ENCODE measurements around the gene GPR150.
A peak's percentile ranks its signal among the peaks of the same experiment; 100 is the strongest.

Gene GPR150

DNA sequence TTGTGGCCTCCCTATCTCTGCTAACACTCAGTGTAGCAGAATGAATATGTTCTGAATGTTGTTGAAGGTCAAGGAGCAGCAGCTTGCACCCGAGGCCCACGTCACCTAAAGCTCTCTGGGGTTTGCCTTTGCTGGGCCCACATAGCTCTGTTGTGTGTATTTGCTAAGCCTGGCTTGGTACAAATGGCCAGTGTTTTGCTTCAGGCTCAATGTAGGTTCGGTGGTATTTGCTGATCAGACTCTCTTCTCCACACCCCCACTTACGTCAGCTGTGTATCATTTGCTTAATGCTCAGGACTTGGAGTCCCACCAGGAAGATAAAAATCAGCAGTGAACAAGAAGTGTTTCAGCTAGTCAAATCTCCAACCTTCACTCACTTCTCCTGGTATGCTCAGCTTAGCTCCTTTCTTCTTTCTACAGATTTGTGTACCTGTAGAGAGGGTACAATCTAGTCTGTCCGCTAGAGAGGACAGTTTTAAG, 21.9 kb downstream of the GPR150 start:
- TF ChIP-seq, protein P1, sequence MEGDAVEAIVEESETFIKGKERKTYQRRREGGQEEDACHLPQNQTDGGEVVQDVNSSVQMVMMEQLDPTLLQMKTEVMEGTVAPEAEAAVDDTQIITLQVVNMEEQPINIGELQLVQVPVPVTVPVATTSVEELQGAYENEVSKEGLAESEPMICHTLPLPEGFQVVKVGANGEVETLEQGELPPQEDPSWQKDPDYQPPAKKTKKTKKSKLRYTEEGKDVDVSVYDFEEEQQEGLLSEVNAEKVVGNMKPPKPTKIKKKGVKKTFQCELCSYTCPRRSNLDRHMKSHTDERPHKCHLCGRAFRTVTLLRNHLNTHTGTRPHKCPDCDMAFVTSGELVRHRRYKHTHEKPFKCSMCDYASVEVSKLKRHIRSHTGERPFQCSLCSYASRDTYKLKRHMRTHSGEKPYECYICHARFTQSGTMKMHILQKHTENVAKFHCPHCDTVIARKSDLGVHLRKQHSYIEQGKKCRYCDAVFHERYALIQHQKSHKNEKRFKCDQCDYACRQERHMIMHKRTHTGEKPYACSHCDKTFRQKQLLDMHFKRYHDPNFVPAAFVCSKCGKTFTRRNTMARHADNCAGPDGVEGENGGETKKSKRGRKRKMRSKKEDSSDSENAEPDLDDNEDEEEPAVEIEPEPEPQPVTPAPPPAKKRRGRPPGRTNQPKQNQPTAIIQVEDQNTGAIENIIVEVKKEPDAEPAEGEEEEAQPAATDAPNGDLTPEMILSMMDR (IDR thresholded peaks at IDR 0.05; ENCODE audit: low read depth, low read length), result no peak
- no peak overlapping the region for H3K4me3 ChIP-seq (ENCODE audit: low read depth, low read length)

DNA sequence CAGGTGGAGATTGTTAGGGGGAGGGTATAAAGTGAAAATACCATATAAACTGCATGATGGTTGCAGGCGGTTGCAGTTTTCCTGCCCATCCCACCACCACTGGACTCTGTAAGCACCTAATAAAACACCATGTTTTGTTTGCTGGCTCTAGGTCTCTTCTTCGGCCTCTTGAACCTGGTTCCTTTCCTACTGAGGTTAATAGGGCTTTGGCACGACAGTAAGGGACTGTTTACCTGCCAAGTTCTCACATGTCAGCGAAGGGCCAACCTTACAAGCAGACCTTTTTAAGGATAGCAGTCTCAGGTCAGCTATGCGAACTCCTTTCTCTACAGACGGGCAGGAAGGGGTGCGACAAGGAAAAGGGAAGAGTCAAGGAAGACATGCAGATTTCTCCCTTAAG, 23.3 kb downstream of the GPR150 start:
- TF ChIP-seq, protein P1 (IDR thresholded peaks at IDR 0.05; ENCODE audit: low read depth, low read length), result no peak

DNA sequence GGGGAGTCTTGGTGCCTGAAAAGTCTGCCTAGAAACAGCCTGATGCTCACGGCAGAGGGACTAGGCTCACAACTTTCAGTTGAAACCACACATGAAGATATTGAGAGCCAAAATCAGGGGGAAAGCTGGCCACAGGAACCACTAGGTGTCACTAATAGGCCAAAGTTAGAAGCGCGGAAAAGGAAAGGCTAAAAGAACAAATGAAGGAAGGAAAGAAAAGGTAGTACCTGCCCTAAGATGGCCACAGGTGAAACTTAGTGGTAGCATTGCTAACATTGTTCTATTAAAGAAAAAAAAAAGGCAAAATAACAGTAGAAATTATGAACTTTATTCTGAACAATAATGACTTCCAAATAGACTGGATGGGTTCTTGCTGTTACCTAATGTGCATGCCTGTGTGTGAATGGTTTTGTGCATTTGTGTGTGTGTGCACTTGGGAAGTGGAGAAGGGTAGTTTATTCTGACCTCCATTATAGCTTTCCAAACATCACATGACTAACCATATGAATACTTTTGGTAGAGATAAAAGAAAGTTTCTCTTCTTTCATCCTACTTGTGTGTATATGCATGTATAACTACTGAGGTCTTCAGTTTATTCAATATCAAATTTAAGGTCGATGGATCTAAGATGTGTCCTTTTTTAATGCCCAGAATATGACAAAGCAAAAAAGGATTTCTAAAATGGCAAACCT, 24.6 kb downstream of the GPR150 start:
- TF ChIP-seq, protein P1 (IDR thresholded peaks at IDR 0.05; ENCODE audit: low read depth, low read length), result peak; percentile 73
- H3K4me3 ChIP-seq (ENCODE audit: low read depth, low read length), result no peak overlapping the region

More for the DNA sequence above, 23.3 kb downstream of the GPR150 start:
- no peak overlapping the region for H3K4me3 ChIP-seq (ENCODE audit: low read depth, low read length)

DNA sequence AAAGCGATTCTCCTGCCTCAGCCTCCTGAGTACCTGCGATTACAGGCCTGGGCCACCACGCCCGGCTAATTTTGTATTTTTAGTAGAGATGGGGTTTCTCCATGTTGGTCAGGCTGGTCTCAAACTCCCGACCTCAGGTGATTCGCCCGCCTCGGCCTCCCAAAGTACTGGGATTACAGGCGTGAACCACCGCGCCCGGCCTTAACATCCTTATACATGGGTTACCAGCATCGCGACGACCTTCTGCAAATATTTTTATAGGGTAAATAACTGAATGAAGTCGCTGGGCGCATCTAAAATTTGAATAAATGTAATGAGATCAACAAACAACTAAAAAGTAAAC, 26.3 kb downstream of the GPR150 start:
- peak overlapping the region; percentile 64 for H3K4me3 ChIP-seq (ENCODE audit: low read depth, low read length)

DNA sequence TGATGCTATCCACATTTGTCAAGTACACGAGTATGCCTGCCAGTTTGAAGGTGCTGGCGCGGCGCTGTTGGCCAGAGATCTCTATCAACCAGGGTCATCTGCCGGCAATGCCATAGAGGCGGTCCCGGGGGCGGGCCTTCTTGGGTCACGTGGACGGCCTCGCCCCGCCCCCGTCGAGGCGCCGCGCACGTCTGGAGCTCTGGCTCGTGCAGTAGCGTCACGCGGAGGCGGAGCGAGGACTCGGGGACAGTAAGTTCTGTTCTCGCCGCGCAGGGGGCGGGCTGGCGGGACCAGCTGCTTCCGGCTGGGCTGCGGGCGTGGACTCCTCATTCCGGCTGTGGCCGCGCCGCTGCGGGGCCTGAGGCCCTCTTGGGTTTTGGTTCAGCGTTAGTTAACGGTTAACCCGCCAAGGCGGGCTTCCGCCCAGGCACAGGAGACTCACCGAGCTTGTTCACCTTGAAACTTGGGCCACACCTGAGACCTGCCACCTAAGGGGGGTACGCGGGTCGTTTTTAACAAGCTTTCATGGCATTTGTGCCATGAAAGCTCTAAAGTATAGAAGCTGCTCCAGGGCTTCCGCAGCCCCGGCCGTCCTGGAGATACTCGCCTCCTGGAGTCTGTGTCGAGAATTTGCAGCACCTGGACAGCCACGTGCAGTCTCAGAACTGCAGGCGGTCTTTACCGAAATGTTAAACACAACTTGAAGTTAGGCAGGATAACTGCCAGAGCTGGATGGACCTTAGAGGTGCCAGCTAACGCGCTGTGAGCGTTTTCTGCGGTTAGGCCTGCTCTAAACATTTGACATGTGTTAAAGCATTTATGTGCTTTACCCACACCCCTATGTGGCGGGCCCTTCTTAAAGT, 26.9 kb downstream of the GPR150 start, which contains the start of gene RFESD:
RFESD (plus strand) TSS at position 209 of the 863 bp plus-strand sequence. CDS start 5,495 bp downstream, outside the sequence.
- TF ChIP-seq, protein P1 (IDR thresholded peaks at IDR 0.05; ENCODE audit: low read depth, low read length), result no peak
- H3K4me3 ChIP-seq (ENCODE audit: low read depth, low read length), result peak within 1 kb of the TSS; percentile 64

DNA sequence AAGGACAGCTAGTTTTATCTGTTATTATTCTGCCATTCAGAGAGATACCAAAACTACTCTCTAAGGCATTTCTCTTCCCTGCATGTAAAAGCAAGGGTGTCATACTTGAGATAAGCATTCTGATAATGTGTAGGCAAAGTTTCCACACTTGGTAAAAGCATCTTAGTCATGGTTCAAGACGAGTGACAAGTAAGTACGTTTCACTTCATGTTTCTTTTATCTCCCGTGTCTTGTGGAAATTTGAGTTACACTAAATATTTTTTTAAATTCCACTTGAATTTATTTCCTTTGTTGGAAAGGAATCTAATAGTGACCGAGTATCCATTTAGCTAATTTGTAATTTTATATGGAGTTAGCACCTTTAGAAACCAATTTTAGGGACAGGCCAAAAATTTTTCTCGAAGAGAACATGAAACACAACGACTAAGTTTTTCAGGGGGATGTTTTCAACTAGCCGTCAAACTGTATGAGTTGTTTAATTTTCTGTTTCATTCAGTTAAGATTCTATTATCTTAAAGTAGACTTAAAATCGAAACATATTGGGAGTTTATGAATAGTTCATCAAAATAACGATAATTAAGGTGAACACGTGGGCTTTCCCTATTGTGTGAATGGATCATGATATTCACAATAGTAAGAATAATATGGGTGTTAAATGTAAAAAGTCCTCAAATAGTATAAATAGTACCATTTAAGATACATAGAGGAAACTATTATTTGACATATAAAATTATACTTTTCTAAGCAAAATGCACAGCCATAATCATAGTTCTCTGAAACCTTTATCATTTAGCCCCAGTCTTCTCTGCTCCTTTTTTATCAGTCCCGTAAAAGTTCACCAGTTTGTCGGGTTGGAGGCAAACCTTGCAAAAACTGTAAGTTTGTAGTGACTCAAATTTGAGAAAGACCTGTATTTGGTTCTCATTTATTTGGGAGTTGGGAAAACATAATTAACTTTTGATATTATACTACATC, 28.3 kb downstream of the GPR150 start:
- no peak overlapping the region for H3K4me3 ChIP-seq (ENCODE audit: low read depth, low read length)

More for the DNA sequence above, 28.3 kb downstream of the GPR150 start:
- TF ChIP-seq, protein P1 (IDR thresholded peaks at IDR 0.05; ENCODE audit: low read depth, low read length), result no peak
